Measurements from ENCODE around the gene SMURF2. TPM values are rescaled to one million over a fixed set of nuclear protein-coding genes. Genes with fewer than 3 reads are reported as not detected.
"Not testable (repeated sequence)": the region's sequence is repeated elsewhere in the genome, so short reads cannot be mapped to it uniquely, and the experiment has no call there.

SMURF2 gene
- total RNA-seq, 1 experiment from 2014 or later: 57.6 TPM

- H3K27ac ChIP-seq: peak overlapping the region; percentile 60
- H3K79me2 ChIP-seq (ENCODE audit: low read depth): peaks cover 32% of the 10 kb centered on the region
- intact Hi-C loops (cut with micrococcal nuclease; ENCODE audit: unreplicated experiment); H3K27me3 ChIP-seq (ENCODE audit: insufficient read depth, low read depth); H3K9me3 ChIP-seq (ENCODE audit: insufficient read depth, low read depth); POLR2A ChIA-PET (ENCODE audit: unreplicated experiment); H3K4me3 ChIP-seq; H3K9me2 ChIP-seq (ENCODE audit: insufficient read depth); H4K20me1 ChIP-seq (ENCODE audit: insufficient read depth); BruUV-seq (replicated peaks); H3K36me3 ChIP-seq (ENCODE audit: low read depth): not testable (repeated sequence)
- peaks cover 44% of the 10 kb centered on the region for H3K4me1 ChIP-seq (replicated peaks; ENCODE audit: insufficient read depth)
- H3K4me2 ChIP-seq: peak overlapping the region; percentile 50
- H2AFZ ChIP-seq: 0 out of 2 replicates have a peak overlapping the region, but pooled peaks have one; percentile 18
- peak; percentile 46 to 59 for DNase-seq
- peaks cover 53% of the 10 kb centered on the region for H3F3A ChIP-seq (ENCODE audit: insufficient read depth, low read depth)
- CTCF ChIA-PET: interaction anchor here (0.6 kb wide), 1 partner anchor 80 kb away, joined by 7 read pairs; no protein-coding TSS in a partner anchor
Measured at GRCh38 chr17:64664299-64664981, 2.3 kb upstream of the SMURF2 start.

GRCh38 chr17:64663836-64664235, 1.7 kb upstream of the SMURF2 start:
- DNase-seq; BruUV-seq (replicated peaks): not testable (repeated sequence)
- intact Hi-C loops (cut with micrococcal nuclease; ENCODE audit: unreplicated experiment): loop anchor here (2.0 kb wide), 1 partner anchor 69 kb away; no protein-coding TSS in a partner anchor

DNA sequence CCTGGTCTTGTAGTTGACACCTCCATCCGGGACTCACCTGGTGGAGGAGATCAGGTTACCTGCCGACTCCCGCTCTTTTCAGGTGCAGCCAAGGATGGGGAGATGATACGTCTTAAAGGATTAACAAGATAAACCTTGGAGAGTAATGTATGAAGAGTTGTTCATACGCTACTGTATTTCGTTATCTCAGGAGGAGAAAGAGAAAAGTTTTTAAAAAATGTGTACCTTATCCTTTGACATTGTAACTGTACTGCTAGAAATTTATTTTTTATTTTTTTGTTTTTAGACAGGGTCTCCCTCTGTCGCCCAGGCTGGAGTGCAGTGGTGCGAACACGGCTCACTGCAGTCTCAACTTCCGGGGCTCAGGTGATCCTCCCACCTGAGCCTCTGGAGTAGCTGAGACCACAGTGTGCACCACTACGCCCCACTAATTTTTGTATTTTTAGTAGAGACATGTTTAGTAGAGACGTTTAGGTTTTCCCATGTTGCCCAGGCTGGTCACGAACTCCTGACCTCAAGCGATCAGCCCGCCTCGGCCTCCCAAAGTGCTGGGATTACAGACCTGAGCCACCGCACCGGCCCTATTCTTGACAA, 764 bp upstream of the SMURF2 start:
- no peaks in the 10 kb centered on the region for H3K27me3 ChIP-seq (ENCODE audit: insufficient read depth, low read depth)
- H3K4me2 ChIP-seq: peak overlapping the region; percentile 97
- TSS peak; percentile 78 for BruUV-seq (replicated peaks)
- TF ChIP-seq CTCF (conservative IDR thresholded peaks at IDR 0.05) (no peak), EZH2 (IDR thresholded peaks at IDR 0.05; ENCODE audit: low read depth) (no peak)
- no peaks in the 10 kb centered on the region for H3K9me2 ChIP-seq (ENCODE audit: insufficient read depth)
- DNase-seq: peak; percentile 61 to 66
- H3K4me1 ChIP-seq (replicated peaks; ENCODE audit: insufficient read depth): peaks cover 53% of the 10 kb centered on the region
- ChIA-PET POLR2A (ENCODE audit: unreplicated experiment) (interaction anchor here (0.5 to 1.4 kb wide), 2 partner anchors 24 to 156 kb away, joined by 3 to 8 read pairs; partner anchors contain the start of gene CEP95), CTCF (no interaction called here)
- H2AFZ ChIP-seq: peak overlapping the region; percentile 81
- H3K79me2 ChIP-seq (ENCODE audit: low read depth): peaks cover 48% of the 10 kb centered on the region
- H4K20me1 ChIP-seq (ENCODE audit: insufficient read depth): 0 out of 2 replicates have a peak, but pooled peaks cover 14% of the 10 kb centered on the region
- H3K9me3 ChIP-seq (ENCODE audit: insufficient read depth, low read depth): no peaks in the 10 kb centered on the region
- H3K4me3 ChIP-seq: peak overlapping the region; percentile 96
- peak overlapping the region; percentile 58; the same call in 1 of the 2 replicates for H3K27ac ChIP-seq
- H3F3A ChIP-seq (ENCODE audit: insufficient read depth, low read depth): peaks cover 51% of the 10 kb centered on the region
- intact Hi-C loops (cut with micrococcal nuclease; ENCODE audit: unreplicated experiment): loop anchor here (2.0 kb wide), 1 partner anchor 70 kb away; no protein-coding TSS in a partner anchor
- no peaks in the 10 kb centered on the region for H3K36me3 ChIP-seq (ENCODE audit: low read depth)

More at GRCh38 chr17:64663836-64664235, 1.7 kb upstream of the SMURF2 start:
- peak overlapping the region; percentile 60 for H3K27ac ChIP-seq
- H3K9me3 ChIP-seq (ENCODE audit: insufficient read depth, low read depth); H3K36me3 ChIP-seq (ENCODE audit: low read depth); H4K20me1 ChIP-seq (ENCODE audit: insufficient read depth); H3K9me2 ChIP-seq (ENCODE audit: insufficient read depth); H2AFZ ChIP-seq; H3K4me3 ChIP-seq; POLR2A ChIA-PET (ENCODE audit: unreplicated experiment); H3K27me3 ChIP-seq (ENCODE audit: insufficient read depth, low read depth): not testable (repeated sequence)
- CTCF ChIA-PET: interaction anchor here (0.6 kb wide), 1 partner anchor 81 kb away, joined by 7 read pairs; no protein-coding TSS in a partner anchor
- H3K4me2 ChIP-seq: peak overlapping the region; percentile 50
- peaks cover 38% of the 10 kb centered on the region for H3K79me2 ChIP-seq (ENCODE audit: low read depth)
- peaks cover 53% of the 10 kb centered on the region for H3F3A ChIP-seq (ENCODE audit: insufficient read depth, low read depth)
- peaks cover 50% of the 10 kb centered on the region for H3K4me1 ChIP-seq (replicated peaks; ENCODE audit: insufficient read depth)

GRCh38 chr17:64661726-64661975, 456 bp downstream of the SMURF2 start:
- no peak for DNase-seq
- H3K9me2 ChIP-seq (ENCODE audit: insufficient read depth): no peaks in the 10 kb centered on the region
- BruUV-seq (replicated peaks): no TSS peak
- H3K4me1 ChIP-seq (replicated peaks; ENCODE audit: insufficient read depth): peaks cover 53% of the 10 kb centered on the region
- H3K36me3 ChIP-seq (ENCODE audit: low read depth): 0 out of 2 replicates have a peak, but pooled peaks cover 4% of the 10 kb centered on the region
- H3F3A ChIP-seq (ENCODE audit: insufficient read depth, low read depth): peaks cover 41% of the 10 kb centered on the region
- POLR2A ChIA-PET (ENCODE audit: unreplicated experiment): interaction anchor here (0.6 to 1.4 kb wide), 3 partner anchors 155 to 1207 kb away, joined by 3 to 8 read pairs (median 4); partner anchors contain the start of gene CEP95
- no peaks in the 10 kb centered on the region for H3K27me3 ChIP-seq (ENCODE audit: insufficient read depth, low read depth)
- peak overlapping the region; percentile 96 for H3K4me3 ChIP-seq
- H4K20me1 ChIP-seq (ENCODE audit: insufficient read depth): 0 out of 2 replicates have a peak, but pooled peaks cover 14% of the 10 kb centered on the region
- CTCF ChIA-PET: no interaction called here
- H2AFZ ChIP-seq: no peak overlapping the region
- H3K79me2 ChIP-seq (ENCODE audit: low read depth): peaks cover 60% of the 10 kb centered on the region
- peak overlapping the region; percentile 90 for H3K4me2 ChIP-seq
- H3K9me3 ChIP-seq (ENCODE audit: insufficient read depth, low read depth): no peaks in the 10 kb centered on the region
- intact Hi-C loops (cut with micrococcal nuclease; ENCODE audit: unreplicated experiment): loop anchor here (2.0 kb wide), 1 partner anchor 45 kb away; no protein-coding TSS in a partner anchor
- no peak for TF ChIP-seq CTCF (conservative IDR thresholded peaks at IDR 0.05)
- TF ChIP-seq EZH2 (IDR thresholded peaks at IDR 0.05; ENCODE audit: low read depth): no peak
- peak overlapping the region; percentile 62 for H3K27ac ChIP-seq

- H3K9me3 ChIP-seq (ENCODE audit: insufficient read depth, low read depth); H3K36me3 ChIP-seq (ENCODE audit: low read depth); CTCF ChIA-PET; H3K27me3 ChIP-seq (ENCODE audit: insufficient read depth, low read depth); H2AFZ ChIP-seq; H3K9me2 ChIP-seq (ENCODE audit: insufficient read depth); DNase-seq; BruUV-seq (replicated peaks): not testable (repeated sequence)
- POLR2A ChIA-PET (ENCODE audit: unreplicated experiment): interaction anchor here (0.6 to 1.4 kb wide), 4 partner anchors 154 to 1207 kb away, joined by 3 to 8 read pairs (median 4); partner anchors contain the start of gene CEP95
- peaks cover 38% of the 10 kb centered on the region for H3F3A ChIP-seq (ENCODE audit: insufficient read depth, low read depth)
- peak overlapping the region; percentile 62 for H3K27ac ChIP-seq
- H3K4me1 ChIP-seq (replicated peaks; ENCODE audit: insufficient read depth): peaks cover 53% of the 10 kb centered on the region
- H3K4me3 ChIP-seq: peak overlapping the region; percentile 96
- 0 out of 2 replicates have a peak, but pooled peaks cover 14% of the 10 kb centered on the region for H4K20me1 ChIP-seq (ENCODE audit: insufficient read depth)
- intact Hi-C loops (cut with micrococcal nuclease; ENCODE audit: unreplicated experiment): loop anchor here (2.0 kb wide), 1 partner anchor 46 kb away; no protein-coding TSS in a partner anchor
- peak overlapping the region; percentile 90 for H3K4me2 ChIP-seq
- peaks cover 65% of the 10 kb centered on the region for H3K79me2 ChIP-seq (ENCODE audit: low read depth)
Measured at GRCh38 chr17:64660978-64661725, 955 bp downstream of the SMURF2 start.

Measured in PC-9 (cell line).